A549 (cell line): ENCODE data around the gene NIM1K. TPM values are rescaled to one million over a fixed set of nuclear protein-coding genes. Genes with fewer than 3 reads are reported as not detected.
A peak's percentile ranks its signal among the peaks of the same experiment; 100 is the strongest.

Experiments used
- ATAC-seq, 2 experiments: fragments of 200-7000 bp in 1 of 2; fragments of >200 bp in 1 of 2; cut with Nextera tagmentation in 1 of 2; cut with Tn5 transposase in 1 of 2; 3 replicates each; pipeline versions ENCODE4 v1.8.0 to v1.9.1; 2018 to 2020; ENCODE audit warnings: mild to moderate bottlenecking in 1 of 2, moderate library complexity in 1 of 2
- CTCF ChIA-PET: fragments of 300-600 bp; sonication (Branson Sonifier 250); formaldehyde crosslinking; extraction: SDS; loops from one replicate; lab custom pipeline; 2021; ENCODE audit warnings: antibody characterized with exemption, inconsistent platforms; lab: Yijun Ruan, JAX
- POLR2A ChIA-PET: fragments of 350-600 bp; formaldehyde crosslinking; extraction: SDS; loops from one replicate; lab custom pipeline; 2021; ENCODE audit warnings: antibody characterized with exemption, inconsistent platforms; lab: Yijun Ruan, JAX
- DNase-seq, 2 experiments: peaks; one replicate each; pipeline versions ENCODE4 v3.0.0 to v3.0.0-alpha.2; 2011 to 2016; ENCODE audit warnings: low read depth in 1 of 2, low spot score in 1 of 2
- FAIRE-seq: peaks from 2 replicates; lab custom pipeline; 2011; peaks lifted over from hg19 to GRCh38; lab: Jason Lieb, UNC
- H3K27ac ChIP-seq, 2 experiments: fragments of >200 bp; sonication (Bioruptor Twin); formaldehyde crosslinking; 3 replicates each; pipeline ENCODE4 v1.5.1; 2016 to 2017
- H3K4me1 ChIP-seq: fragments of >200 bp; sonication (Bioruptor Twin); formaldehyde crosslinking; 3 replicates; pipeline ENCODE4 v1.6.1; 2016
- H3K4me2 ChIP-seq: fragments of >200 bp; sonication (Bioruptor Twin); formaldehyde crosslinking; 3 replicates; pipeline ENCODE4 v1.6.1; 2016
- H3K4me3 ChIP-seq: fragments of >200 bp; sonication (Bioruptor Twin); formaldehyde crosslinking; 3 replicates; pipeline ENCODE4 v1.5.1; 2016
- H3K9me3 ChIP-seq: fragments of >200 bp; sonication (Bioruptor Twin); formaldehyde crosslinking; 3 replicates; pipeline ENCODE4 v1.6.1; 2016
- CBX2 ChIP-seq: fragments of 200-600 bp; sonication (generic); IDR thresholded peaks from 2 replicates; pipeline ENCODE4 v1.6.1; 2016; ENCODE audit warnings: low read depth, mild to moderate bottlenecking, borderline replicate concordance
- CBX8 ChIP-seq: fragments of 200-600 bp; sonication (generic); IDR thresholded peaks from 2 replicates; pipeline ENCODE4 v1.6.1; 2016
- CEBPB ChIP-seq, 2 experiments: fragments of >200 bp in 1 of 2; sonication (Bioruptor Twin) in 1 of 2; formaldehyde crosslinking in 1 of 2; IDR thresholded peaks; 2 replicates each; pipeline ENCODE4 v1.6.1; 2012 to 2016
- EHMT2 ChIP-seq: fragments of 200-600 bp; sonication (generic); IDR thresholded peaks from 2 replicates; pipeline ENCODE4 v1.6.1; 2016; ENCODE audit warnings: antibody characterized with exemption, low read depth, mild to moderate bottlenecking, moderate library complexity
- ESRRA ChIP-seq: fragments of 150-350 bp; IDR thresholded peaks from 2 replicates; pipeline ENCODE4 v1.6.1; 2014; ENCODE audit warnings: mild to moderate bottlenecking, low read length, borderline replicate concordance
- FOSL2 ChIP-seq, 2 experiments: fragments of 450-650 bp in 1 of 2; fragments of >200 bp in 1 of 2; sonication (Bioruptor Twin) in 1 of 2; formaldehyde crosslinking; IDR thresholded peaks; 2 replicates each; pipeline versions ENCODE4 v1.5.0 to v1.6.1; 2016 to 2020; ENCODE audit warnings: mild to moderate bottlenecking in 1 of 2, moderate library complexity in 1 of 2
- GATA3 ChIP-seq: IDR thresholded peaks from 2 replicates; pipeline ENCODE4 v1.6.1; 2012; ENCODE audit warnings: borderline replicate concordance
- HOXA7 ChIP-seq: fragments of 250-450 bp; sonication (Bioruptor Pico); IDR thresholded peaks from 2 replicates; pipeline ENCODE4 v1.5.0; 2020; ENCODE audit warnings: mild to moderate bottlenecking, moderate library complexity
- HOXB13 ChIP-seq: fragments of 250-450 bp; sonication (Bioruptor Pico); IDR thresholded peaks from 2 replicates; pipeline ENCODE4 v1.5.0; 2020; ENCODE audit warnings: low read depth, mild to moderate bottlenecking, moderate library complexity
- JUN ChIP-seq, 2 experiments: fragments of >200 bp; sonication (Bioruptor Twin); formaldehyde crosslinking; IDR thresholded peaks; 2 replicates in 1 of 2; 3 replicates in 1 of 2; pipeline ENCODE4 v1.6.1; 2016 to 2017
- JUNB ChIP-seq: fragments of >200 bp; sonication (Bioruptor Twin); formaldehyde crosslinking; IDR thresholded peaks from 2 replicates; pipeline ENCODE4 v1.6.1; 2016
- KDM1A ChIP-seq: fragments of 200-600 bp; sonication (generic); IDR thresholded peaks from 2 replicates; pipeline ENCODE4 v1.6.1; 2016; ENCODE audit warnings: low read depth, mild to moderate bottlenecking
- MAFK ChIP-seq: fragments of 450-650 bp; IDR thresholded peaks from 2 replicates; pipeline ENCODE4 v1.6.1; 2014; ENCODE audit not compliant: partially characterized antibody
- MAZ ChIP-seq: fragments of 150-350 bp; IDR thresholded peaks from 2 replicates; pipeline ENCODE4 v1.6.1; 2014; ENCODE audit warnings: antibody characterized with exemption, low read depth, low read length, borderline replicate concordance
- NR3C1 ChIP-seq: fragments of >200 bp; sonication (Bioruptor Twin); formaldehyde crosslinking; IDR thresholded peaks from 3 replicates; pipeline ENCODE4 v1.6.1; 2017
- RAD21 ChIP-seq, 2 experiments: fragments of >200 bp in 1 of 2; sonication (Bioruptor Twin) in 1 of 2; formaldehyde crosslinking in 1 of 2; IDR thresholded peaks in 1 of 2; conservative IDR thresholded peaks in 1 of 2; 2 replicates in 1 of 2; 3 replicates in 1 of 2; pipeline ENCODE4 v1.6.1; 2012 to 2018; ENCODE audit warnings: inconsistent platforms in 1 of 2
- RFX5 ChIP-seq: fragments of 450-650 bp; IDR thresholded peaks from 2 replicates; pipeline ENCODE4 v1.7.1; 2014; ENCODE audit warnings: antibody characterized with exemption, mild to moderate bottlenecking, moderate library complexity
- SMC3 ChIP-seq: fragments of >200 bp; sonication (Bioruptor Twin); formaldehyde crosslinking; IDR thresholded peaks from 3 replicates; pipeline ENCODE4 v1.6.1; 2018; ENCODE audit warnings: inconsistent platforms
- SREBF2 ChIP-seq: fragments of 450-650 bp; IDR thresholded peaks from 2 replicates; pipeline ENCODE4 v1.6.1; 2014; ENCODE audit warnings: mild to moderate bottlenecking, moderate library complexity
- ZNF302 ChIP-seq: fragments of 250-450 bp; sonication (Bioruptor Pico); IDR thresholded peaks from 2 replicates; pipeline ENCODE4 v1.9.0; 2021; ENCODE audit warnings: inconsistent platforms, mild to moderate bottlenecking, moderate library complexity
- WGBS: methylation state at CpG from one replicate; pipeline ENCODE4 v1.1.6; 2017; ENCODE audit errors: missing lambda C conversion rate; 5-methylcytosine and 5-hydroxymethylcytosine counted together
- polyA plus RNA-seq, 4 experiments: library from polyadenylated mRNA; depleted of rRNA in 3 of 4; stranded (reverse); fragments of >200 nt; fragmentation: RNase III in 1 of 4; extraction: RNeasy Plus Mini Kit Qiagen cat#74134 plus additional on column Dnase treatment in 1 of 4; gene quantifications; 2 replicates in 3 of 4; 3 replicates in 1 of 4; pipeline ENCODE4 v1.2.3, GENCODE V29; 2011 to 2017
- TF ChIP-seq, protein P1 (sequence below): fragments of 250-450 bp; sonication (Bioruptor Pico); IDR thresholded peaks from 2 replicates; pipeline ENCODE4 v1.5.0; 2020; ENCODE audit warnings: low read depth, mild to moderate bottlenecking, moderate library complexity
- TF ChIP-seq, protein P2 (sequence below): fragments of >200 bp; sonication (Bioruptor Twin); formaldehyde crosslinking; IDR thresholded peaks from 2 replicates; pipeline ENCODE4 v1.6.1; 2016
- TF ChIP-seq, protein P3 (sequence below): fragments of 450-650 bp; IDR thresholded peaks from 2 replicates; pipeline ENCODE4 v1.6.1; 2014; ENCODE audit warnings: antibody characterized with exemption
- TF ChIP-seq, protein P4 (sequence below): fragments of >200 bp; sonication (Bioruptor Twin); formaldehyde crosslinking; IDR thresholded peaks from 3 replicates; pipeline ENCODE4 v1.6.1; 2016
- TF ChIP-seq, protein P5 (sequence below): fragments of 250-450 bp; sonication (Bioruptor Pico); IDR thresholded peaks from 2 replicates; pipeline ENCODE4 v1.5.0; 2021; ENCODE audit warnings: mild to moderate bottlenecking, moderate library complexity, borderline replicate concordance

NIM1K gene
- polyA plus RNA-seq, 2 of the 4 experiments (the other 2 are of a cell fraction) = 0.06 to 0.23 TPM

DNA sequence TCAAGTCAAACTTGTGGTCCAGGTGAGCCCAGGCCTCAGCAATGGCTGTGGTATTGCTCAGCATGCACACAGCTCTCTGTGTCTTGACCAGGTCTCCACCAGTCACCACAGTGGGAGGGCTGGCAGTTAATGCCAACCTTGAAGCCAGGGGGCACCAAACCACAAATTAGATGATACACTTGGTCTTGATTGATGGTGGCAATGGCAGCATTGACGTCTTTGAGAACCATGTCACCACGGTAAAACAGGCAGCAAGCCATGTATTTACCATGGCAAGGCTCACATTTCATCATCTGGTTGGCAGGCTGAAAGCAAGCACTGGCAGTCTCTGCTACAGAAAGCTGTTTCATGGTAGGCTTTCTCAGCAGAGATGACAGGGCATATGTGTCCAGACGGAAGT, 40.0 kb downstream of the NIM1K start (continued):
- TF ChIP-seq, protein P1, sequence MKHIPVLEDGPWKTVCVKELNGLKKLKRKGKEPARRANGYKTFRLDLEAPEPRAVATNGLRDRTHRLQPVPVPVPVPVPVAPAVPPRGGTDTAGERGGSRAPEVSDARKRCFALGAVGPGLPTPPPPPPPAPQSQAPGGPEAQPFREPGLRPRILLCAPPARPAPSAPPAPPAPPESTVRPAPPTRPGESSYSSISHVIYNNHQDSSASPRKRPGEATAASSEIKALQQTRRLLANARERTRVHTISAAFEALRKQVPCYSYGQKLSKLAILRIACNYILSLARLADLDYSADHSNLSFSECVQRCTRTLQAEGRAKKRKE (CRISPR knock-in tag) = no peak
- TF ChIP-seq RAD21 (conservative IDR thresholded peaks at IDR 0.05 in 1 of 2, IDR thresholded peaks at IDR 0.05 in 1 of 2) (peak; percentile 23 to 54; a peak in 2 of 5 replicates), HOXA7 (CRISPR knock-in tag) (no peak)
- TF ChIP-seq, protein P2, sequence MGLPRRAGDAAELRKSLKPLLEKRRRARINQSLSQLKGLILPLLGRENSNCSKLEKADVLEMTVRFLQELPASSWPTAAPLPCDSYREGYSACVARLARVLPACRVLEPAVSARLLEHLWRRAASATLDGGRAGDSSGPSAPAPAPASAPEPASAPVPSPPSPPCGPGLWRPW = no peak

DNA sequence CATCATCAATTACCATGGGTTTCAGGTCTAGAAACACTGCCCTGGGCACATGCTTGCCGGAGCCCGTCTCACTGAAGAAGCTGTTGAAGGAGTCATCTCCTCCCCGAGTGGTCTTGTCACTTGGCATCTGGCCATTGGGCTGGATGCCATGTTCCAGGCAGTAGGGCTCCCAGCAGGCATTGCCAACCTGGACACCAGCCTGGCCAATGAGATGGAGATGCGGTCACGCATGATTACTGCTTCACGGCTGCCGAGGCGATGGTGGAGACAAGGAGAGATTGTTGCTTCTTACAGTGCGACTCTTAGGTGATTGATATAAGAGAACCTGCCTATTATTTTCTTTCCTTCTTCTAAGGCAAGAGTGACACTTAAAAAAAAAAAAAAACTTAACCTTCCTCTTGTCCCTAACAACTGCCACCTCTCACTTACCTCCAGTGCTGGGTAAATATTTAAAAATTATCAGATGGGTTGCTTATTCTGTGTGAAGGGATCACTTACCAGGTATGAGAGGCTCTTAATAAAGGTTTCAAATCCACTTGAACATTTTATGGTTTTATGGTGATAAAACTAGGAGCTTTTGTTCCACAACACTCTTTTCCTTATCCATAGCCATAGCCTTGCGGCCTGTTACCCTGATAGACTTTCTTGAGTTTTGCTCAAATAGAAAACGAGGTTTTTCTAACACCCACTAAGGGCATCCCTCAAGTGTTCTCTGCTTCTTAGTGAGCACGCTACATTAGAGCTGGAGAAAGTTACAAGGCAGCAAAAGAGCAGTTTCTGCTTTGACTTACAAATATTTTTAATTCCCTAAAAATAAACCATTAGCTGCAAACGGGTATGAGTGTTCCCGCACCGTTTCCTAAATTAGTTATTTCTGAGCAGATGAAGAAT, 41.2 kb downstream of the NIM1K start:
- no peak overlapping the region for H3K4me2 ChIP-seq
- no peak overlapping the region for H3K27ac ChIP-seq
- ATAC-seq (no peak; a peak in 1 of 6 replicates), FAIRE-seq (no peak), DNase-seq (no peak)
- no peak overlapping the region for H3K4me3 ChIP-seq
- no peak for TF ChIP-seq ESRRA
- TF ChIP-seq KDM1A = no peak
- no peak for TF ChIP-seq EHMT2
- TF ChIP-seq CEBPB (IDR thresholded peaks at IDR 0.05) = no peak
- TF ChIP-seq, protein P3, sequence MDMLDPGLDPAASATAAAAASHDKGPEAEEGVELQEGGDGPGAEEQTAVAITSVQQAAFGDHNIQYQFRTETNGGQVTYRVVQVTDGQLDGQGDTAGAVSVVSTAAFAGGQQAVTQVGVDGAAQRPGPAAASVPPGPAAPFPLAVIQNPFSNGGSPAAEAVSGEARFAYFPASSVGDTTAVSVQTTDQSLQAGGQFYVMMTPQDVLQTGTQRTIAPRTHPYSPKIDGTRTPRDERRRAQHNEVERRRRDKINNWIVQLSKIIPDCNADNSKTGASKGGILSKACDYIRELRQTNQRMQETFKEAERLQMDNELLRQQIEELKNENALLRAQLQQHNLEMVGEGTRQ = no peak
- no peak for TF ChIP-seq MAFK
- TF ChIP-seq SMC3 = no peak
- no peak for TF ChIP-seq RFX5
- no peak for TF ChIP-seq NR3C1
- TF ChIP-seq HOXB13 (CRISPR knock-in tag) = no peak
- TF ChIP-seq, protein P4, sequence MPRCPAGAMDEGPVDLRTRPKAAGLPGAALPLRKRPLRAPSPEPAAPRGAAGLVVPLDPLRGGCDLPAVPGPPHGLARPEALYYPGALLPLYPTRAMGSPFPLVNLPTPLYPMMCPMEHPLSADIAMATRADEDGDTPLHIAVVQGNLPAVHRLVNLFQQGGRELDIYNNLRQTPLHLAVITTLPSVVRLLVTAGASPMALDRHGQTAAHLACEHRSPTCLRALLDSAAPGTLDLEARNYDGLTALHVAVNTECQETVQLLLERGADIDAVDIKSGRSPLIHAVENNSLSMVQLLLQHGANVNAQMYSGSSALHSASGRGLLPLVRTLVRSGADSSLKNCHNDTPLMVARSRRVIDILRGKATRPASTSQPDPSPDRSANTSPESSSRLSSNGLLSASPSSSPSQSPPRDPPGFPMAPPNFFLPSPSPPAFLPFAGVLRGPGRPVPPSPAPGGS = no peak
- no peak for TF ChIP-seq JUNB
- TF ChIP-seq CBX8 = no peak
- TF ChIP-seq JUN (IDR thresholded peaks at IDR 0.05) = no peak
- TF ChIP-seq CBX2 = no peak
- no peak for TF ChIP-seq HOXA7 (CRISPR knock-in tag)
- H3K9me3 ChIP-seq = no peaks in the 10 kb centered on the region
- ChIA-PET CTCF (interaction anchor here (0.9 to 1.6 kb wide), 5 partner anchors 15 to 251 kb away, joined by 3 to 7 read pairs (median 5); partner anchors contain the start of gene TMEM267), POLR2A (no interaction called here)
- no peaks in the 10 kb centered on the region for H3K4me1 ChIP-seq
- WGBS = 86% methylated on average over 14 of the region's 15 CpGs

DNA sequence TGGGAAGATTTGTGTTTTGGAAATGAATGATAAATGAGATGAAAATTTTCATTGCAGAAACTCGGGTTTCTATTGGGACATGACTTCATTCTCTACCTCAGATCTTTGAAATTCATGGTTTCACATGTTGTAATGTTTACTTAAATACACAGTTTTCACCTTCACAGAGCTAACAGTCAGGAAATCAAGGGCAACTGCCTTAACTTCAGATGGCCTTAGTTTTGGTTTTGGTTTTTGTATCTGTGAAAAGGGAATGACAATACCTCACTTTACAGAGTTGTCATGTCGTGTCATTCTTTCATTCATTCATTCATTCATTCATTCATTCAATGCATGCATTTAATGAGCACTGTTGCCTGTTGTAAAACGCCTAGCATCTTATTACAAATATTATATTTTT, 41.9 kb downstream of the NIM1K start:
- Histone ChIP-seq H3K27ac (no peak overlapping the region), H3K9me3 (no peaks in the 10 kb centered on the region), H3K4me1 (no peaks in the 10 kb centered on the region), H3K4me2 (no peak overlapping the region), H3K4me3 (no peak overlapping the region)
- 31% methylated on average over 3 of the region's 3 CpGs for WGBS
- POLR2A ChIA-PET = no interaction called here
- ATAC-seq (no peak), DNase-seq (no peak), FAIRE-seq (no peak)
- CTCF ChIA-PET = interaction anchor here (1.5 kb wide), 1 partner anchor 250 kb away, joined by 5 read pairs; the partner anchor contains the start of gene TMEM267
- TF ChIP-seq, protein P1 (CRISPR knock-in tag) = no peak
- TF ChIP-seq SREBF2 (no peak), GATA3 (no peak), FOSL2 (IDR thresholded peaks at IDR 0.05) (no peak), FOSL2 (CRISPR knock-in tag; IDR thresholded peaks at IDR 0.05) (no peak), MAZ (no peak), ZNF302 (CRISPR knock-in tag) (no peak)
- TF ChIP-seq, protein P5, sequence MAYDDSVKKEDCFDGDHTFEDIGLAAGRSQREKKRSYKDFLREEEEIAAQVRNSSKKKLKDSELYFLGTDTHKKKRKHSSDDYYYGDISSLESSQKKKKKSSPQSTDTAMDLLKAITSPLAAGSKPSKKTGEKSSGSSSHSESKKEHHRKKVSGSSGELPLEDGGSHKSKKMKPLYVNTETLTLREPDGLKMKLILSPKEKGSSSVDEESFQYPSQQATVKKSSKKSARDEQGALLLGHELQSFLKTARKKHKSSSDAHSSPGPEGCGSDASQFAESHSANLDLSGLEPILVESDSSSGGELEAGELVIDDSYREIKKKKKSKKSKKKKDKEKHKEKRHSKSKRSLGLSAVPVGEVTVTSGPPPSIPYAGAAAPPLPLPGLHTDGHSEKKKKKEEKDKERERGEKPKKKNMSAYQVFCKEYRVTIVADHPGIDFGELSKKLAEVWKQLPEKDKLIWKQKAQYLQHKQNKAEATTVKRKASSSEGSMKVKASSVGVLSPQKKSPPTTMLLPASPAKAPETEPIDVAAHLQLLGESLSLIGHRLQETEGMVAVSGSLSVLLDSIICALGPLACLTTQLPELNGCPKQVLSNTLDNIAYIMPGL (CRISPR knock-in tag) = no peak
